GM12875 (cell line): ENCODE data around the gene DHCR24.
A peak's percentile ranks its signal among the peaks of the same experiment; 100 is the strongest.
"Not testable (repeated sequence)": the region's sequence is repeated elsewhere in the genome, so short reads cannot be mapped to it uniquely, and the experiment has no call there.

Source experiments
- H3K4me3 ChIP-seq: one replicate; pipeline ENCODE4 v1.5.1; 2011; ENCODE audit warnings: low read depth, low read length, control low read depth
- CTCF ChIP-seq: IDR thresholded peaks from 2 replicates; pipeline ENCODE4 v1.5.1; 2011; ENCODE audit warnings: low read depth, mild to moderate bottlenecking, control low read depth, inconsistent platforms, low read length, moderate library complexity, borderline replicate concordance; ENCODE audit not compliant: insufficient read depth

Gene DHCR24

DNA sequence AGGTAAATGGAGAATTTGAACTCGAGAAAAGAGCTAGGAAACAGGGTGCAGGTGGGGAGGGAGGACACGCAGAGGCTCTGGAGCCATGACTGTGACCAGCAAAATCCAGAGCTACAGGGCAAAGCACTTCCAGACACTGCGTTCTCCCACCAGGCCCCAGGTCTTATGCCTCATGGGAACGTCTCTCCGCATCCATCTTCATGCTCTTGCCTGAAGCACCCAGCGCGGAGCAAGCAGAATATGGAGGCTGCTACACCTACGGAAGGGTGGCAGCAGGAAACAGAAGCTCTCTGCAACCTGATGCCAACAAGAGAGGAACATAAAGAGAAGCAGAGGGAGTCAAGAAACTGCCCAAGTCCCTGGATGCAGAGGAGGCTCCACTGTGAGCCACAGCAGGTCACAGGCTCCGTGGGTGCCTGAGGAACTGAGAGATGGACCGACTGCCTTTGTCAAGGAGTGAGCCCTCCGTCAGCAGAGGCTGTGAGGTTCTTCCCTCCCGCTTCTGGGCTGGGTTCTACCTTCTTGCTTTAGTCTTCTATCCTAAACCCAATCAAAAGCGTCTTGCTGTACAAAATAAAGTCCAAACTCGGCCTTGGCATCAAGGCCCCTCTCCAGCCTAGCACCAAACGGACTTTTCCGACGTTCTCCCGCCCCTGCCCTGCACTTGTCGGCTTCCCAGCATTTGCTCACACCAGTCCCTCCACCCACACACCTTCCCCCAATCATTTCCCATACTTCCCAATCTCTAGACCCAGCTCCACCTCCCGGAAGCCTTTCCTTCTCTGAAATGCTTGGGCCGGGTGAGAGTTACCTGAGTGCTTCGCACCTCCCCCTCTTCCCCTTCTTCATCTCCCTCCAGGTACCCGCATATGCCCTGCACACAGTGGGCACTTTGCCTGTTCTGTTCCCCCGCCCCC, 930 bp downstream of the DHCR24 start:
- H3K4me3 ChIP-seq: peak overlapping the region; percentile 90

DNA sequence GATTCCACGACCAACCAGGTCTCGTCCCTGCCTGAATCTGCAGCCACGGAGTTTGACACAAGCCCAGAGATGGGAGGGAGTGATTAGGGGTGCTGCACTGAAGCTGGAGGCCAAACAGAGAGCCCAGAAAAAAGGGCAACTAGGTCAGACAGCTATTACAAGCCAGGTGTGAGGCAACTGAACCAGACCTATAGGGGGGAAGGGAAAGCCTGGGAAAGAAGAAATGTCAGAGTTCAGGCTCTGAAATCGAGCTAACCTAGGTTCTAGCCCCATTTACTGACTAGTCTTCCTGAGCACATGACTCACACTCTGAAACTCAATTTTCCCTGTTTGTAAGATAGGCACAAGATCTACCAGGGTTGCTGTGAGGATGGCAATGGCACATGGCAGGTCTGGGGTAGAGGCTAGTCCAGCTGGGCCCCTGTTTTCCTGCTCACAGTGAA, 1.7 kb downstream of the DHCR24 start:
- no peak for TF ChIP-seq CTCF
- peak overlapping the region; percentile 90 for H3K4me3 ChIP-seq

More for the DNA sequence above, 930 bp downstream of the DHCR24 start:
- TF ChIP-seq CTCF: no peak

DNA sequence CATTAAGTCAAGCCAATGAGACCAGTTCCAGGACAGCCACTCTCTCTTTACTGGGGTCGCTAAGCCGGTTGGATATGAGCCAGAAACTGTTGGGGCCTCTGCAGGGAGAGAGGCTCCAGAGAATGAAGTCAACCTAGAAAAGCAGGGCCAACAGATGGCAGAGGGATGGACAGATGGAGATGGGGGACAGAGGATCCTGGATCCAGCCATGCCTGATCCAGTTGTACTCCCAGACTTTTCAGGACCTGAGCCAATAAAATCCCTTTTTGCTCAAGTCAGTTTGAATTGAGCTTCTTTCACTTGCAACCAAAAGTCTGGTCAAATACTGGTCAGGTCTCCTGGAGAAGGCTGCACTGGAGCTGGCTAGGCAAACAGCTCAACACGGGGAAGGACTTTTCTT, 2.2 kb downstream of the DHCR24 start:
- H3K4me3 ChIP-seq: no peak overlapping the region
- TF ChIP-seq CTCF: no peak

DNA sequence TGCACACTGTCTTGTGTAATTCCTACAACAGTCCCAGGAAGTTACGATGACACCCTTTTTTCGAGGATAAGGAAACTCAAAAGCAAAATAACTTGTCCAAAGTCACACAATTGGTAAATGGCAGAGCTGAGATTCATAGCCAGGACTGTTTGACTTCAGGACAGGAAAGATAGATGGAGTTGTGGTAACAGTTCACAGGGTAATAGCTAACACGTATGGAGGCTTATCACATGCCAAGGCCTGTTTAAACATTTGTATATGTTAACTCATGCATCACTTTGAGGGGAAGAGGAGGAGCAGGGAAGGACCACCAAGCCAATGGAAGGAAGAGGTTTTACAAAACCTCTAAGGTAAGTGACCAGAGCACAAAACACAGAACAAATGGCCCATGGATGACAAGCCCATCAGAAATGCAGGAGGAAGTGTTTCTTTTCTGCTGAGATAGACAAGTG, 2.8 kb downstream of the DHCR24 start:
- no peak overlapping the region for H3K4me3 ChIP-seq
- TF ChIP-seq CTCF: no peak

GRCh38 chr1:54883349-54884102, 3.5 kb downstream of the DHCR24 start:
- TF ChIP-seq CTCF: no peak
- no peak overlapping the region for H3K4me3 ChIP-seq

GRCh38 chr1:54882519-54882918, 4.5 kb downstream of the DHCR24 start:
- no peak for TF ChIP-seq CTCF
- no peak overlapping the region for H3K4me3 ChIP-seq

DNA sequence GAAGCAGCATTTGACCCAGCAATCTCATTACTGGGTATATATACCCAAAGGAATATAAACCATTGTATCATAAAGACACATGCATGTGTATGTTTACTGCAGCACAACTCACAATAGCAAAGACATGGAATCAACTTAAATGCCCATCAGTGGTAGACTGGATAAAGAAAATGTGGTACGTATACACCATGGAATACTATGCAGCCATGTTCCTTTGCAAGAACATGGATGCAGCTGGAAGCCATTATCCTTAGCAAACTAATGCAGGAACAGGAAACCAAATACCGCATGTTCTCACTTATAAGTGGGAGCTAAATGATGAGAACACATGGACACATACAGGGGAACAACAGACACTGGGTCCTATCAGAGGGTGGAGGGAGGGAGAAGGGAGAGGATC, 5.4 kb downstream of the DHCR24 start:
- H3K4me3 ChIP-seq: not testable (repeated sequence)
